PC-9 (cell line): ENCODE results near the gene RIMKLA.

Experiments used
- CTCF ChIP-seq: fragments of 200-600 bp; sonication (generic); conservative IDR thresholded peaks from 2 replicates; pipeline ENCODE4 v1.6.1; 2017; ENCODE audit warnings: mixed run types, antibody characterized with exemption, mild to moderate bottlenecking, moderate library complexity
- EZH2 ChIP-seq: fragments of 200-600 bp; sonication (generic); IDR thresholded peaks from 2 replicates; pipeline ENCODE4 v1.8.0; 2017; ENCODE audit warnings: antibody characterized with exemption, low read depth

- TF ChIP-seq EZH2 = no peak
- TF ChIP-seq CTCF = no peak
Measured at GRCh38 chr1:42456754-42457089, 76.1 kb downstream of the RIMKLA start.
